ENCODE results near the gene DALRD3. TPM values are rescaled to one million over a fixed set of nuclear protein-coding genes. Genes with fewer than 3 reads are reported as not detected.

Gene DALRD3
- total RNA-seq, 2 donors from 2014 or later: 20.6 to 24.2 TPM

GRCh38 chr3:49026536-49026935 is 8.2 kb upstream of the DALRD3 start:
- Mint-ChIP-seq H3K4me3 (peak overlapping the region; percentile 94), H3K27ac (peak overlapping the region; percentile 88 to 99), H3K27me3 (no peaks in the 10 kb centered on the region), H3K9me3 (no peaks in the 10 kb centered on the region), H3K36me3 (peaks cover 25% of the 10 kb centered on the region), H3K4me1 (ENCODE audit: low read depth in 2 of 2) (peaks cover 44 to 48% of the 10 kb centered on the region in 2 donors)
- DNase-seq (ENCODE audit: low spot score) (no peak), ATAC-seq (no peak)

DNA sequence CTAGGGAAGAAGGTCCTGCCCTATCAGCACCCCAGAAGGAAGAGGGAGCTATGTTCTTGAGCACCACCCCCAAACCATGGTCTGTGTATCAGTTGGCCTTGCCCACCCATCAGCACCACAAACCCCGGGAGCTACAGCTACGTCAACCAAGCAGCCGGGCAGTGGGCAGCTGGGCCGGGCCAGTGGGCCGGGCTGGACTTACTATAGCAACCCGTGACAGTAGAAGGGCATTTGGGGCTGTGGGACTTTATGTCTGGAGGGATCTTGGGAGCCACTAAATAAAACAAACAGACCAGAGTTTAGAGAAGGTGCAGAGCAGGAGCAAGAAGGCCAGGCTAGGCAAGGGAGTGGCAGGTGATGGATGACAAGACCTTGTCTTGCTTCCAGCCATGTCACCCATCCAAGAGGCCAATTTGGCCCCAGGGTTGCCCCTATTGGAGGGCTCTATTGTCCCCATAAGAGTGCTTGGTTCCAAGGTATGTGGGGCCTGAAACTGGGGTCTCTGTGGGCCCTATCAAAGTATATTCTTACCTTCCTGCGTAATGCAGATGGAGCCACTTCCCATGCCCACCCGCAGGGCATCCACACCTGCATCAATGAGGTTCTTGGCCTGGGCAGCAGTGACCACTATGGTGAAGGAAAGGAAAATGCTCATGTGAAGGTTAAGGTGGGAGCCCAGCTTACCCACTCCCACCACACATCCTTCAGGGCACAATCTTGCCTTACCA is 7.6 kb upstream of the DALRD3 start:
- Mint-ChIP-seq H3K27ac (peak overlapping the region in 1 of 2 donors; percentile 31), H3K36me3 (peaks cover 22% of the 10 kb centered on the region), H3K4me3 (peak overlapping the region; percentile 94), H3K9me3 (no peaks in the 10 kb centered on the region), H3K27me3 (no peaks in the 10 kb centered on the region), H3K4me1 (ENCODE audit: low read depth in 2 of 2) (peaks cover 47 to 53% of the 10 kb centered on the region in 2 donors)
- DNase-seq (ENCODE audit: low spot score) (no peak), ATAC-seq (no peak)

DNA sequence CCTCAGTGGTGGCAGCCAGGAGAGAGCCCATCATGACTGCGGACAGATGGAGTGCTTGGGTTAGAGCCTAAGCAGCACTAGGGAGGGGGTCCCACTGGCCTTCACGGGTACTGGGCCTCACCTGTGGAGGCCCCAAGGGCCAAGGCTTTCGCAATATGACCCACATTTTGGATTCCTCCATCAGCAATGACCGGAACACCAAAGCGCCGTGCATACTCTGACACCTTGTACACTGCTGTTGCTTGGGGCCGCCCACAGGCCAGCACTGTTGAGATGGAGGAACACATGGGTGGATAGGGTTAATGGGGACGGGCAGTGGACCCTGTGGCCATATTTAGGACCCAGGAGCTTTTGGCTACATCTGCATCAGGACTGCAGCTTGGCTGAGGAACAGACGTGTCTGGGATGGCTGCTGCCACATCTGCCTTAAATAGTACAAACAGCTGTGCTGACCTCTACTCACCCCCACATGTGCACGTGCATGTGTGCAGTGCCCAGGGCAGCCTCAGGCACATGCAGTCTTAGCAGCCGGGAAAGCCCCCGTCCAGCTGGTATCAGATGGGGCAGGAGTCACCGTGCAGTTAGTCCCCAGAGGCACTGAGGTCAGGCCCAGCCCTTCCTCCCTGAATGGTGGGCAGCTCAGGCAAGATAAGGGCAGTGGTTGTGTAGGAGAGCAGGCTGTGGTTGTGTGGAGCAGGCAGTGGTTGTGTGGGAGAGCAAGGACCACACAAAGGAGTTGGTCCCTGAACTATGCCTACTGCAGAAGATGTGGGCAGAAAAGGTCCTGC is 6.8 kb upstream of the DALRD3 start:
- Mint-ChIP-seq H3K4me1 (ENCODE audit: low read depth in 2 of 2) (peaks cover 47 to 53% of the 10 kb centered on the region in 2 donors), H3K27ac (peak overlapping the region in 1 of 2 donors; percentile 31), H3K36me3 (peaks cover 22% of the 10 kb centered on the region), H3K27me3 (no peaks in the 10 kb centered on the region), H3K9me3 (no peaks in the 10 kb centered on the region), H3K4me3 (peak overlapping the region; percentile 45)
- ATAC-seq: no peak
- DNase-seq (ENCODE audit: low spot score): no peak

GRCh38 chr3:49024449-49024848 is 6.1 kb upstream of the DALRD3 start:
- Mint-ChIP-seq H3K4me3 (peak overlapping the region; percentile 34), H3K27me3 (no peaks in the 10 kb centered on the region)

GRCh38 chr3:49023775-49024174 is 5.4 kb upstream of the DALRD3 start:
- H3K9me3 Mint-ChIP-seq: no peaks in the 10 kb centered on the region
- no peak for DNase-seq (ENCODE audit: low spot score)
- ATAC-seq: no peak
- no peaks in the 10 kb centered on the region for H3K27me3 Mint-ChIP-seq
- H3K4me1 Mint-ChIP-seq (ENCODE audit: low read depth in 2 of 2): peaks cover 42 to 45% of the 10 kb centered on the region in 2 donors
- H3K36me3 Mint-ChIP-seq: peaks cover 22% of the 10 kb centered on the region
- H3K4me3 Mint-ChIP-seq: peak overlapping the region; percentile 93
- peak overlapping the region; percentile 86 to 92 for H3K27ac Mint-ChIP-seq

More at GRCh38 chr3:49024449-49024848, 6.1 kb upstream of the DALRD3 start:
- Mint-ChIP-seq H3K9me3 (no peaks in the 10 kb centered on the region), H3K36me3 (peaks cover 22% of the 10 kb centered on the region), H3K27ac (peak overlapping the region; percentile 86 to 92), H3K4me1 (ENCODE audit: low read depth in 2 of 2) (peaks cover 45 to 49% of the 10 kb centered on the region in 2 donors)
- DNase-seq (ENCODE audit: low spot score) (no peak), ATAC-seq (no peak)

DNA sequence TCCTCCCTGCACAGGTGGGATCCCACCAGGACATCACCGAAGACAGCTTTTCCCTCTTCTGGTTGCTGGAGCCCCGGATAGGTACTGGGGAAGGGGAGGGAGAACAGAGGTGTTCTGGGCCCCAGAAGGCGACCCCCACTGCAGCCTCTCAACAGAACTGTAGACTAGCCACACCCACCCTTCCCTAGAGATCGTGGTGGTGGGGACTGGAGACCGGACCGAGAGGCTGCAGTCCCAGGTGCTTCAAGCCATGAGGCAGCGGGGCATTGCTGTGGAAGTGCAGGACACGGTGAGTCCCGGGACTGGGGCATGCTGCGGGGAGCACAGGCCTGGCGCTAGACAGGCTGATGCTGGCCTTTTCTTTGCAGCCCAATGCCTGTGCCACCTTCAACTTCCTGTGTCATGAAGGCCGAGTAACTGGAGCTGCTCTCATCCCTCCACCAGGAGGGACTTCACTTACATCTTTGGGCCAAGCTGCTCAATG is 4.3 kb upstream of the DALRD3 start:
- Mint-ChIP-seq H3K4me1 (ENCODE audit: low read depth in 2 of 2) (peaks cover 36% of the 10 kb centered on the region in 2 donors), H3K4me3 (peak overlapping the region; percentile 93), H3K36me3 (peaks cover 12% of the 10 kb centered on the region), H3K9me3 (no peaks in the 10 kb centered on the region), H3K27ac (peak overlapping the region; percentile 86 to 92), H3K27me3 (no peaks in the 10 kb centered on the region)
- no peak for ATAC-seq
- DNase-seq (ENCODE audit: low spot score): no peak

GRCh38 chr3:49021813-49022687 is 3.7 kb upstream of the DALRD3 start, which contains the start of gene NDUFAF3:
Gene NDUFAF3 (plus strand): TSS chr3:49022121. CDS start chr3:49022145, 24 bp downstream.
- DNase-seq (ENCODE audit: low spot score) (peak; percentile 95), ATAC-seq (peak; percentile 86 to 87)
- H3K9me3 Mint-ChIP-seq: no peaks in the 10 kb centered on the region
- H3K4me3 Mint-ChIP-seq: peak within 1 kb of the TSS; percentile 93
- H3K27me3 Mint-ChIP-seq: no peaks in the 10 kb centered on the region
- peaks cover 31 to 33% of the 10 kb centered on the region in 2 donors for H3K4me1 Mint-ChIP-seq (ENCODE audit: low read depth in 2 of 2)
- peaks cover 8% of the 10 kb centered on the region for H3K36me3 Mint-ChIP-seq
- H3K27ac Mint-ChIP-seq: peak within 1 kb of the TSS; percentile 86 to 97

GRCh38 chr3:49021213-49021812 is 2.9 kb upstream of the DALRD3 start:
- ATAC-seq (peak; percentile 84 to 90), DNase-seq (ENCODE audit: low spot score) (peak; percentile 99)
- peak overlapping the region; percentile 93 for H3K4me3 Mint-ChIP-seq
- no peaks in the 10 kb centered on the region for H3K9me3 Mint-ChIP-seq
- H3K4me1 Mint-ChIP-seq (ENCODE audit: low read depth in 2 of 2): peaks cover 28 to 30% of the 10 kb centered on the region in 2 donors
- peaks cover 4% of the 10 kb centered on the region for H3K36me3 Mint-ChIP-seq
- H3K27me3 Mint-ChIP-seq: no peaks in the 10 kb centered on the region
- H3K27ac Mint-ChIP-seq: peak overlapping the region; percentile 86 to 97

- peaks cover 25 to 26% of the 10 kb centered on the region in 2 donors for H3K4me1 Mint-ChIP-seq (ENCODE audit: low read depth in 2 of 2)
- H3K36me3 Mint-ChIP-seq: peaks cover 4% of the 10 kb centered on the region
- peak; percentile 80 for DNase-seq (ENCODE audit: low spot score)
- ATAC-seq: peak in 1 of 2 donors; percentile 2
- H3K27ac Mint-ChIP-seq: peak overlapping the region; percentile 86 to 97
- H3K9me3 Mint-ChIP-seq: no peaks in the 10 kb centered on the region
- H3K4me3 Mint-ChIP-seq: peak overlapping the region; percentile 93
- no peaks in the 10 kb centered on the region for H3K27me3 Mint-ChIP-seq
Observed at GRCh38 chr3:49020330-49021212, 2.2 kb upstream of the DALRD3 start.

DNA sequence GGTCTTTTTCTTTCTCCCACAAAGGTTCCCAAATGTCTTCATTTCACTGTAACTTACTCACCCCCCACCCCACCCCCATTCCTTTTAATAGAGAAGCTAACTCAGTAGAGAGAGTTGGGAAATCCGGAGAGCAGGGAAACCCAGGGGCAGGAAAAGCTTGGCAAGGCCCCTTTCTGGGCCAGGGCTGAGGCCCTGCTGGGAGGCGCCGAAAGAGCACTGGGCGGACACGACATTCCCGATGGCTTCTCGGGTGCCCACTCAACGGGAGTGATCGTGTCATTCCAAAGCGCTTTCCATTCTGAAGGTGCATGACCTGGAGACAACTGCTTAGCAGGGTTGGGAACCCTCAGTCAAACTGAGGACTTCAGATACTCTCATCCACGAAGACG is 1.6 kb upstream of the DALRD3 start:
- Mint-ChIP-seq H3K4me1 (ENCODE audit: low read depth in 2 of 2) (peaks cover 23% of the 10 kb centered on the region in 2 donors), H3K9me3 (no peaks in the 10 kb centered on the region), H3K27ac (peak overlapping the region; percentile 86 to 97), H3K4me3 (peak overlapping the region; percentile 93), H3K27me3 (no peaks in the 10 kb centered on the region), H3K36me3 (peaks cover 4% of the 10 kb centered on the region)
- no peak for DNase-seq (ENCODE audit: low spot score)
- no peak for ATAC-seq

DNA sequence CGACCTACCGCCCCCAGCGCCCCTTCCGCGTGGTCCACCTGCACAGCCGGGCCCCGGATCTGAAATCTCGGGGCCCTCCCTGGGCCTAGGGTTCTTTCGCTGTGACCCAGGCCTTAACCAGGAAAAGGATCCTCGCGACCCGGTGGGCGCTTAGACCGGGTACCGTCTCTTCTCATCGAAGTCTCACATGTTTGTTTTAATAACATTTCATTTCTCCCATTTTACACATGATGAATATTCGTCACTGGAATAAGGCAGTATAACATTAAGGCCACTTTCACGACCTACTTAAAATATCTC is 277 bp upstream of the DALRD3 start:
- DNase-seq (ENCODE audit: low spot score) (no peak), ATAC-seq (no peak)
- peaks cover 23 to 26% of the 10 kb centered on the region in 2 donors for H3K4me1 Mint-ChIP-seq (ENCODE audit: low read depth in 2 of 2)
- no peaks in the 10 kb centered on the region for H3K27me3 Mint-ChIP-seq
- peak overlapping the region; percentile 86 to 97 for H3K27ac Mint-ChIP-seq
- H3K9me3 Mint-ChIP-seq: no peaks in the 10 kb centered on the region
- no peaks in the 10 kb centered on the region for H3K36me3 Mint-ChIP-seq
- peak overlapping the region; percentile 93 for H3K4me3 Mint-ChIP-seq

- H3K27me3 Mint-ChIP-seq: no peaks in the 10 kb centered on the region
- no peaks in the 10 kb centered on the region for H3K9me3 Mint-ChIP-seq
- no peaks in the 10 kb centered on the region for H3K36me3 Mint-ChIP-seq
- no peak for ATAC-seq
- peaks cover 16 to 18% of the 10 kb centered on the region in 2 donors for H3K4me1 Mint-ChIP-seq (ENCODE audit: low read depth in 2 of 2)
- DNase-seq (ENCODE audit: low spot score): no peak
- H3K4me3 Mint-ChIP-seq: peak overlapping the region; percentile 93
- no peak overlapping the region for H3K27ac Mint-ChIP-seq
Observed at GRCh38 chr3:49017229-49017970, 980 bp downstream of the DALRD3 start.

All from natural killer cell treated with Interleukin-12 subunit alpha and Interleukin-12 subunit beta and Interleukin-15 and Interleukin-18, amount 100 ng/mL, for 72 hours (primary cell).